K562 (cell line): Measurements from ENCODE around the gene MCM3. TPM values are rescaled to one million over a fixed set of nuclear protein-coding genes. Genes with fewer than 3 reads are reported as not detected.
A peak's percentile ranks its signal among the peaks of the same experiment; 100 is the strongest.

ENCODE experiments used
- ATAC-seq: fragments of 200-7000 bp; cut with Tn5 transposase; 3 replicates; pipeline ENCODE4 v1.9.1; 2020; ENCODE audit warnings: moderate library complexity
- BruUV-seq: library from RNA; stranded (reverse); fragments of 400-500 nt; replicated peaks from 2 replicates; lab custom pipeline; 2021; lab: Mats Ljungman, UMichigan
- CTCF ChIA-PET: fragments of 300-600 bp; formaldehyde crosslinking; extraction: SDS; loops from one replicate; lab custom pipeline; 2021; ENCODE audit warnings: low intra/inter-chr PET ratio; lab: Yijun Ruan, JAX
- POLR2A ChIA-PET: fragments of 300-600, 350-650 bp; sonication (Branson Sonifier 250); formaldehyde crosslinking; extraction: SDS; loops from one replicate; lab custom pipeline; 2021; ENCODE audit warnings: antibody characterized with exemption, inconsistent platforms; lab: Yijun Ruan, JAX
- DNase-seq, 4 experiments: peaks; one replicate each; pipeline versions ENCODE4 v3.0.0 to v3.0.0-alpha.2; 2011 to 2018; ENCODE audit warnings: low spot score in 3 of 4, mixed read lengths in 3 of 4; ENCODE audit errors: extremely low read depth in 1 of 4
- FAIRE-seq: peaks from 2 replicates; lab custom pipeline; 2011; peaks lifted over from hg19 to GRCh38; lab: Jason Lieb, UNC
- H2AFZ ChIP-seq: 2 replicates; pipeline ENCODE4 v1.6.0; 2011; ENCODE audit warnings: low read depth, low read length, control low read depth, inconsistent platforms
- H3K27ac ChIP-seq: fragments of 200-600 bp; 3 replicates; pipeline ENCODE4 v1.8.0; 2011; ENCODE audit warnings: low read depth, mild to moderate bottlenecking, control low read depth, inconsistent platforms, low read length, moderate library complexity, mixed read lengths; ENCODE audit errors: extremely low read depth
- H3K27me3 ChIP-seq, 2 experiments: fragments of 300-600 bp in 1 of 2; 2 replicates in 1 of 2; 3 replicates in 1 of 2; pipeline versions ENCODE4 v1.6.0 to v1.8.0; 2011; ENCODE audit warnings: inconsistent platforms in 2 of 2, low read length in 2 of 2, mild to moderate bottlenecking in 1 of 2, mixed read lengths in 1 of 2, moderate library complexity in 1 of 2; ENCODE audit not compliant: control insufficient read depth in 2 of 2, insufficient read depth in 2 of 2
- H3K36me3 ChIP-seq: fragments of 300-600 bp; 3 replicates; pipeline ENCODE4 v1.8.0; 2011; ENCODE audit warnings: mild to moderate bottlenecking, low read length, inconsistent platforms; ENCODE audit not compliant: control insufficient read depth, insufficient read depth
- H3K4me1 ChIP-seq, 2 experiments: fragments of 200-600 bp in 1 of 2; replicated peaks in 1 of 2; 2 replicates in 1 of 2; 3 replicates in 1 of 2; pipeline versions ENCODE4 v1.5.1 to v1.8.0; 2011; ENCODE audit warnings: inconsistent platforms in 2 of 2, low read length in 2 of 2, mild to moderate bottlenecking in 1 of 2, mixed read lengths in 1 of 2, moderate library complexity in 1 of 2; ENCODE audit not compliant: control insufficient read depth in 2 of 2, insufficient read depth in 2 of 2
- H3K4me2 ChIP-seq: 2 replicates; pipeline ENCODE4 v1.6.1; 2011; ENCODE audit warnings: low read length, control low read depth, inconsistent platforms, mixed read lengths; ENCODE audit not compliant: insufficient read depth
- H3K4me3 ChIP-seq: fragments of 200-600 bp; sonication (generic), shearing (Covaris generic); 2 replicates; pipeline ENCODE4 v1.5.1; 2016; ENCODE audit warnings: control low read depth, inconsistent platforms
- H3K79me2 ChIP-seq: fragments of 200-600 bp; 3 replicates; pipeline ENCODE4 v1.8.0; 2011; ENCODE audit warnings: low read length, inconsistent platforms; ENCODE audit not compliant: control insufficient read depth, insufficient read depth
- H3K9ac ChIP-seq, 2 experiments: 2 replicates each; pipeline versions ENCODE4 v1.6.0 to v1.6.1; 2011; ENCODE audit warnings: low read depth in 2 of 2, low read length in 2 of 2, control low read depth in 1 of 2, inconsistent platforms in 1 of 2, mild to moderate bottlenecking in 1 of 2, mixed read lengths in 1 of 2; ENCODE audit not compliant: insufficient read depth in 1 of 2
- H3K9me1 ChIP-seq: one replicate; pipeline ENCODE4 v1.6.0; 2011; ENCODE audit warnings: inconsistent platforms, mild to moderate bottlenecking, low read length, moderate library complexity; ENCODE audit not compliant: control insufficient read depth, insufficient read depth
- H3K9me3 ChIP-seq: replicated peaks from 2 replicates; pipeline ENCODE4 v1.5.1; 2011; ENCODE audit warnings: low read depth, low read length, inconsistent platforms; ENCODE audit not compliant: control insufficient read depth, insufficient read depth
- H4K20me1 ChIP-seq: replicated peaks from 2 replicates; pipeline ENCODE4 v1.6.1; 2011; ENCODE audit warnings: low read length, inconsistent platforms, mixed read lengths; ENCODE audit not compliant: control insufficient read depth, insufficient read depth
- ARHGAP35 ChIP-seq: fragments of 450-650 bp; IDR thresholded peaks from 2 replicates; pipeline ENCODE4 v1.6.1; 2018; ENCODE audit not compliant: partially characterized antibody
- BHLHE40 ChIP-seq: IDR thresholded peaks from 2 replicates; pipeline ENCODE4 v1.6.1; 2011; ENCODE audit warnings: low read length, improper control_type of control experiment
- GTF2A2 ChIP-seq: IDR thresholded peaks from 2 replicates; pipeline ENCODE4 v1.6.1; 2016; ENCODE audit warnings: mild to moderate bottlenecking, missing genetic modification characterization, missing compliant biosample characterization
- HNRNPL ChIP-seq: fragments of 200-400 bp; formaldehyde crosslinking; IDR thresholded peaks from 2 replicates; pipeline ENCODE4 v1.6.1; 2017; ENCODE audit warnings: low read depth, mild to moderate bottlenecking, low read length
- ID3 ChIP-seq, 2 experiments: fragments of 250-450 bp in 1 of 2; fragments of 450-650 bp in 1 of 2; sonication (Bioruptor Pico) in 1 of 2; IDR thresholded peaks; 2 replicates each; pipeline versions ENCODE4 v1.6.1 to v1.8.0; 2016 to 2021; ENCODE audit warnings: mild to moderate bottlenecking in 2 of 2, moderate library complexity in 2 of 2, missing compliant biosample characterization in 1 of 2, missing genetic modification characterization in 1 of 2
- NCOA4 ChIP-seq: fragments of 450-650 bp; IDR thresholded peaks from 2 replicates; pipeline ENCODE4 v1.6.1; 2018; ENCODE audit warnings: mild to moderate bottlenecking; ENCODE audit not compliant: partially characterized antibody
- PML ChIP-seq: IDR thresholded peaks from 2 replicates; pipeline ENCODE4 v1.6.1; 2012; ENCODE audit warnings: low read length, inconsistent platforms
- YY1 ChIP-seq, 3 experiments: IDR thresholded peaks; 2 replicates each; pipeline ENCODE4 v1.6.1; 2011; ENCODE audit warnings: low read length in 2 of 3, mild to moderate bottlenecking in 2 of 3, moderate library complexity in 2 of 3, borderline replicate concordance in 1 of 3, control low read depth in 1 of 3, low read depth in 1 of 3; ENCODE audit not compliant: insufficient read depth in 3 of 3, insufficient replicate concordance in 2 of 3, control insufficient read depth in 1 of 3, insufficient read length in 1 of 3; ENCODE audit errors: extremely low read depth in 1 of 3
- ZNF589 ChIP-seq: fragments of 200-800 bp; sonication (Bioruptor generic); IDR thresholded peaks from 2 replicates; pipeline ENCODE4 v1.6.1; 2016; ENCODE audit warnings: low read depth, missing genetic modification characterization, missing compliant biosample characterization
- WGBS: fragments of 100-300 bp; shearing (Covaris generic); methylation state at CpG from one replicate; pipeline ENCODE4 v1.1.6; 2016; ENCODE audit warnings: low coverage, mixed read lengths; ENCODE audit not compliant: insufficient coverage; ENCODE audit errors: missing lambda C conversion rate; 5-methylcytosine and 5-hydroxymethylcytosine counted together
- in situ Hi-C: fragments of 300-500 bp; cut with MboI; formaldehyde crosslinking; loops from 4 replicates; pipeline ENCODE4 v1.15.0; 2018; ENCODE audit warnings: inconsistent platforms, mixed read lengths
- intact Hi-C: fragments of 100-400 bp; cut with micrococcal nuclease; formaldehyde crosslinking; loops from 2 replicates; pipeline ENCODE4 v1.14.2; 2022
- polyA plus RNA-seq, 8 experiments: library from polyadenylated mRNA; depleted of rRNA in 4 of 8; stranded (reverse) in 5 of 8; unstranded in 3 of 8; fragments of >200 nt; fragmentation: Nextera tagmentation in 2 of 8; fragmentation: Illumina TruSeq in 1 of 8; extraction: Ambion mirVana in 2 of 8; extraction: Trizol in 1 of 8; gene quantifications; 2 replicates each; pipeline versions ENCODE4 v1.2.1 to v1.2.3, GENCODE V29; 2011 to 2014; ENCODE audit warnings: inconsistent platforms in 1 of 8, missing spikeins in 1 of 8
- total RNA-seq, 7 experiments: library from RNA; depleted of rRNA in 6 of 7; stranded (reverse); fragments of >200 nt in 6 of 7; fragmentation: Illumina TruSeq in 2 of 7; extraction: Trizol in 2 of 7; gene quantifications; 2 replicates each; pipeline versions ENCODE4 v1.2.1 to v1.2.3, GENCODE V29; 2011 to 2021; ENCODE audit warnings: low replicate concordance in 1 of 7
- TF ChIP-seq, protein P1 (sequence below): fragments of 250-450 bp; sonication (Bioruptor Pico); IDR thresholded peaks from 2 replicates; pipeline ENCODE4 v1.5.0; 2022; ENCODE audit warnings: mild to moderate bottlenecking

The MCM3 gene
- total and polyA plus RNA-seq, 9 of the 15 experiments (the other 6 are each of a cell fraction or from before 2014, with no cell fraction given) = 76.1 to 270 (median 250) TPM

- H3K79me2 ChIP-seq = no peaks in the 10 kb centered on the region
- H3K9me1 ChIP-seq = no peaks in the 10 kb centered on the region
- no peak for TF ChIP-seq ZNF589 (CRISPR knock-in tag)
- TF ChIP-seq, all 486 proteins: peak for 0
- Histone ChIP-seq H3K36me3 (no peaks in the 10 kb centered on the region), H3K27ac (no peak overlapping the region), H3K4me3 (no peak overlapping the region), H3K9ac (no peak overlapping the region), H3K4me1 (peaks cover 34 to 37% of the 10 kb centered on the region in 2 experiments), H2AFZ (0 out of 2 replicates have a peak overlapping the region, but pooled peaks have one; percentile 15), H4K20me1 (no peaks in the 10 kb centered on the region), H3K9me3 (no peaks in the 10 kb centered on the region; the same call in 1 of the 2 replicates), H3K4me2 (no peak overlapping the region), H3K27me3 (no peaks in the 10 kb centered on the region)
- in situ Hi-C loops = loop anchor here (10.0 kb wide), 1 partner anchor 359 kb away; no protein-coding TSS in a partner anchor
- DNase-seq (no peak), FAIRE-seq (no peak), ATAC-seq (no peak)
- intact Hi-C loops = no loop called here
- BruUV-seq = no TSS peak
- WGBS = 77% methylated on average over 14 of the region's 15 CpGs
- ChIA-PET POLR2A (no interaction called here), CTCF (no interaction called here)
Measured at GRCh38 chr6:52305948-52306767, 21.6 kb upstream of the MCM3 start.

DNA sequence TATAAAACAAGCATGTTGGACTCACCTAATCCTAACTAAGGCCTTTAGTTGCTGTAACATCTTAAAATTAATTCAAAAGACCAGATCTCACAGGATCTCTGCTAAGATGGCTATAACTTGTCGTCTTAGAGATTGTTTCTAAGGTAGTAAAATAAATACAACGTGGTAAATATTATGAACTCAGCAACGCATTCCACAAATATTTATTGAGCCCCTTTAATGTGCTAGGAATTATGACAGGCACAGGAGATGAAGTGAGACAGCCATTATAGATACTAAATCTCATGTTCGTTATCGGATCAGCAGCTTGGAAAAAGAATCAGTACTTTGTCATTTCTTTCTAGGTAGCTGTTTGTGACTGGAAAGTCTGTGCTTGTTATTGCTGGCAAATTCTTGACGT lies 20.9 kb upstream of the MCM3 start:
- H3K4me1 ChIP-seq = peaks cover 39 to 45% of the 10 kb centered on the region in 2 experiments
- no peaks in the 10 kb centered on the region for H3K36me3 ChIP-seq
- peaks cover 3% of the 10 kb centered on the region; the same call in 1 of the 2 replicates for H3K9me3 ChIP-seq
- intact Hi-C loops = no loop called here
- ATAC-seq = no peak
- WGBS = 48% methylated on average over 6 of the region's 6 CpGs
- BruUV-seq = no TSS peak
- POLR2A ChIA-PET = interaction anchor here (0.5 to 1.0 kb wide), 4 partner anchors 11 to 648 kb away, joined by 3 to 4 read pairs (median 3); no protein-coding TSS in a partner anchor
- peak overlapping the region; percentile 67; the same call in 1 of the 2 replicates for H2AFZ ChIP-seq
- H4K20me1 ChIP-seq = no peaks in the 10 kb centered on the region
- CTCF ChIA-PET = no interaction called here
- no peaks in the 10 kb centered on the region for H3K9me1 ChIP-seq
- no peak overlapping the region for H3K4me3 ChIP-seq
- no peaks in the 10 kb centered on the region for H3K27me3 ChIP-seq
- H3K27ac ChIP-seq = no peak overlapping the region; the same call in 2 of the 3 replicates
- DNase-seq = no peak
- FAIRE-seq = no peak
- H3K79me2 ChIP-seq = no peaks in the 10 kb centered on the region
- H3K9ac ChIP-seq = no peak overlapping the region
- in situ Hi-C loops = loop anchor here (10.0 kb wide), 1 partner anchor 359 kb away; no protein-coding TSS in a partner anchor
- no peak overlapping the region for H3K4me2 ChIP-seq
- TF ChIP-seq, protein P1, sequence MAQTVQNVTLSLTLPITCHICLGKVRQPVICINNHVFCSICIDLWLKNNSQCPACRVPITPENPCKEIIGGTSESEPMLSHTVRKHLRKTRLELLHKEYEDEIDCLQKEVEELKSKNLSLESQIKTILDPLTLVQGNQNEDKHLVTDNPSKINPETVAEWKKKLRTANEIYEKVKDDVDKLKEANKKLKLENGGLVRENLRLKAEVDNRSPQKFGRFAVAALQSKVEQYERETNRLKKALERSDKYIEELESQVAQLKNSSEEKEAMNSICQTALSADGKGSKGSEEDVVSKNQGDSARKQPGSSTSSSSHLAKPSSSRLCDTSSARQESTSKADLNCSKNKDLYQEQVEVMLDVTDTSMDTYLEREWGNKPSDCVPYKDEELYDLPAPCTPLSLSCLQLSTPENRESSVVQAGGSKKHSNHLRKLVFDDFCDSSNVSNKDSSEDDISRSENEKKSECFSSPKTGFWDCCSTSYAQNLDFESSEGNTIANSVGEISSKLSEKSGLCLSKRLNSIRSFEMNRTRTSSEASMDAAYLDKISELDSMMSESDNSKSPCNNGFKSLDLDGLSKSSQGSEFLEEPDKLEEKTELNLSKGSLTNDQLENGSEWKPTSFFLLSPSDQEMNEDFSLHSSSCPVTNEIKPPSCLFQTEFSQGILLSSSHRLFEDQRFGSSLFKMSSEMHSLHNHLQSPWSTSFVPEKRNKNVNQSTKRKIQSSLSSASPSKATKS = no peak
- TF ChIP-seq ARHGAP35 = no peak
- no peak for TF ChIP-seq GTF2A2 (tag)
- no peak for TF ChIP-seq ID3 (CRISPR knock-in tag; IDR thresholded peaks at IDR 0.05)
- no peak for TF ChIP-seq ID3 (tag; IDR thresholded peaks at IDR 0.05)
- TF ChIP-seq PML = no peak
- TF ChIP-seq BHLHE40 = no peak
- TF ChIP-seq YY1 (IDR thresholded peaks at IDR 0.05; ENCODE audit: borderline replicate concordance in 1 of 3, control insufficient read depth in 1 of 3, extremely low read depth in 1 of 3, insufficient read depth in 3 of 3, insufficient read length in 1 of 3, insufficient replicate concordance in 2 of 3, low read depth in 1 of 3, low read length in 2 of 3) = no peak
- TF ChIP-seq NCOA4 = no peak
- no peak for TF ChIP-seq HNRNPL
